ENCODE results near the gene NYNRIN. TPM values are rescaled to one million over a fixed set of nuclear protein-coding genes. Genes with fewer than 3 reads are reported as not detected.
A peak's percentile ranks its signal among the peaks of the same experiment; 100 is the strongest.

NYNRIN gene
- total RNA-seq, 1 experiment from 2014 or later = 0.27 TPM

GRCh38 chr14:24439257-24439656, 40.5 kb downstream of the NYNRIN start (continued):
- no peak for TF ChIP-seq SP1 (IDR thresholded peaks at IDR 0.05; ENCODE audit: low read depth)
- no peak for TF ChIP-seq ZNF274 (IDR thresholded peaks at IDR 0.05; ENCODE audit: low read depth, low read length)
- no peak for TF ChIP-seq POLR2A (IDR thresholded peaks at IDR 0.05; ENCODE audit: borderline replicate concordance, extremely low read depth, insufficient read depth, insufficient read length)
- TF ChIP-seq ATF3 (IDR thresholded peaks at IDR 0.05) = no peak
- TF ChIP-seq CEBPB (IDR thresholded peaks at IDR 0.05; ENCODE audit: low read depth) = no peak
- TF ChIP-seq ELF1 (IDR thresholded peaks at IDR 0.05; ENCODE audit: borderline replicate concordance, low read depth) = no peak
- no peak for TF ChIP-seq EZH2 (IDR thresholded peaks at IDR 0.05)
- no peak for TF ChIP-seq SRF (IDR thresholded peaks at IDR 0.05; ENCODE audit: low read depth)
- TF ChIP-seq ZBTB33 (IDR thresholded peaks at IDR 0.05; ENCODE audit: extremely low read depth, insufficient replicate concordance, low read length) = no peak
- TF ChIP-seq YY1 (IDR thresholded peaks at IDR 0.05; ENCODE audit: extremely low read depth, insufficient replicate concordance, low read depth, low read length) = no peak
- TF ChIP-seq TCF7L2 (IDR thresholded peaks at IDR 0.05; ENCODE audit: borderline replicate concordance, extremely low read depth, insufficient read depth, insufficient read length) = no peak

GRCh38 chr14:24439830-24440605, 41.2 kb downstream of the NYNRIN start:
- Histone ChIP-seq H4K20me1 (ENCODE audit: insufficient read depth) (no peaks in the 10 kb centered on the region), H3K9me3 (ENCODE audit: control insufficient read depth in 1 of 2, insufficient read depth in 1 of 2, low read depth in 1 of 2, low read length in 2 of 2) (no peaks in the 10 kb centered on the region), H3K27me3 (ENCODE audit: insufficient read depth, low read length) (no peaks in the 10 kb centered on the region), H3K27ac (ENCODE audit: low read depth, low read length) (no peak overlapping the region), H2AFZ (ENCODE audit: low read depth, low read length, poor library complexity, severe bottlenecking) (no peak overlapping the region), H3K36me3 (ENCODE audit: control insufficient read depth in 1 of 2, insufficient read depth in 2 of 2, low read length in 2 of 2) (peaks cover 12 to 29% of the 10 kb centered on the region in 2 experiments; a peak in 3 of 4 replicates), H3K4me1 (ENCODE audit: control insufficient read depth in 1 of 2, insufficient read depth in 2 of 2, low read length in 2 of 2) (peaks cover 5 to 17% of the 10 kb centered on the region in 2 experiments; a peak in 3 of 4 replicates), H3K4me2 (ENCODE audit: low read length) (no peak overlapping the region), H3K9me2 (ENCODE audit: insufficient read depth) (no peaks in the 10 kb centered on the region), H3K9ac (ENCODE audit: low read length) (no peak overlapping the region), H3K4me3 (replicated peaks in 1 of 2; ENCODE audit: low read depth in 1 of 2, low read length in 2 of 2) (no peak overlapping the region), H3K79me2 (ENCODE audit: insufficient read depth, low read length) (peaks cover 26% of the 10 kb centered on the region)
- ATAC-seq (no peak), DNase-seq (ENCODE audit: low read depth, low spot score) (no peak)
- RAD21 ChIA-PET (ENCODE audit: low non-redundant PET in 1 of 2, low total read pairs in 2 of 2, uncharacterized antibody in 2 of 2, unreplicated experiment in 2 of 2) = no interaction called here
- TF ChIP-seq POLR2AphosphoS5 (IDR thresholded peaks at IDR 0.05; ENCODE audit: low read depth, low read length) (peak; percentile 47; the same call in 1 of the 2 replicates), CTCF (IDR thresholded peaks at IDR 0.05 in 2 of 3, conservative IDR thresholded peaks at IDR 0.05 in 1 of 3; ENCODE audit: borderline replicate concordance in 1 of 3, insufficient read depth in 1 of 3, low read depth in 2 of 3, low read length in 2 of 3) (no peak)
- BruUV-seq (replicated peaks) = no TSS peak
- intact Hi-C loops (cut with micrococcal nuclease) = loop anchor here (10.0 kb wide), 1 partner anchor 225 kb away; the partner anchor contains the start of genes CHMP4A and MDP1
- POLR2A ChIA-PET = interaction anchor here (3.2 kb wide), 1 partner anchor 9 kb away, joined by 31 read pairs; the partner anchor contains the start of genes CBLN3 and KHNYN
- CTCF ChIA-PET = interaction anchor here (3.6 kb wide), 1 partner anchor 8 kb away, joined by 42 read pairs; no protein-coding TSS in a partner anchor

Measured in HCT116 (cell line).